Transverse colon (tissue), 4 donors: Measurements from ENCODE around the gene ACTL6B.

Source experiments
- EP300 ChIP-seq: sonication (generic); formaldehyde crosslinking; IDR thresholded peaks from one replicate; pipeline ENCODE4 v1.6.1; 2017; ENCODE audit warnings: antibody characterized with exemption, low read depth
- POLR2A ChIP-seq: fragments of 450-650 bp; IDR thresholded peaks from one replicate; pipeline ENCODE4 v1.6.1; 2016; ENCODE audit warnings: antibody characterized with exemption, mild to moderate bottlenecking, moderate library complexity
- POLR2AphosphoS5 ChIP-seq, 3 donors: sonication (generic); formaldehyde crosslinking; IDR thresholded peaks; one replicate each; pipeline ENCODE4 v1.6.1; 2016; ENCODE audit warnings: antibody characterized with exemption in 3 of 3
- TF ChIP-seq, protein P1 (sequence below), 5 experiments: fragments of 200-600 bp in 3 of 5; fragments of 450-650 bp in 2 of 5; sonication (generic) in 3 of 5; IDR thresholded peaks; 1 replicate in 2 of 5; 2 replicates in 3 of 5; pipeline ENCODE4 v1.5.1; 2016 to 2017; ENCODE audit warnings: antibody characterized with exemption in 5 of 5, inconsistent platforms in 3 of 5, mild to moderate bottlenecking in 2 of 5, moderate library complexity in 1 of 5

DNA sequence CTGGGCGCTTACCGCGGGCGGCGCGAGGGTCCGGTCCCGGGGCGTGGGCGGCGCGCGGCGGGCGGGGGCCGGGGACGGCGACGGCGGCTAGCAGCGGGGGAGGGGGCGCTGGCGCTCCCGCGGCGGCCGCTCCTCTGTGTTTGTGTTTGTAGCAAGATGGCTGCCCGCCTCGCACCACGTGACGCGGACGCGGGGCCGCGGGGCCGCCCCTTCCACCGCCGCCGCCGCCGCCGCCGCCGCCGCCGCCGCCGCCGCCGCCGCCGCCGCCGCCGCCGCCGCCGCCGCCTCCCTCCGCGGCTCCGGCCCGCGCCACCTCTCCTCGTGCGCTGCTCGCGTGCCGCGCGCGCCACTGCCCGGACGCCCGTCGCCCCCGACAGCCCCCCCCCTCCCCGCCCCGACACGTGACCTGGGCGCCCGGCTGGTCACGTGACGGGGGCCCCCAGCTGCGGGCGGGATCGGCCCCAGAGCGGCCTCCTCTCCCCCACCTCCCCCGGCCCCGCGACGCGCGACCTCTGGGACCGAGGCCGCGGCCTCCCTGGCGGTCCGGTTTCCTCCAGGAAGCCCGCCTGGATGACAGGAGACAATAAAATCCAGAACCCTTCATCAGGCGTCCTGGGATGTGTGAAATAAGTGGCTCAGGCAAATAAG is 38.0 kb upstream of the ACTL6B start, which contains the start of gene GIGYF1:
- TF ChIP-seq, protein P1, sequence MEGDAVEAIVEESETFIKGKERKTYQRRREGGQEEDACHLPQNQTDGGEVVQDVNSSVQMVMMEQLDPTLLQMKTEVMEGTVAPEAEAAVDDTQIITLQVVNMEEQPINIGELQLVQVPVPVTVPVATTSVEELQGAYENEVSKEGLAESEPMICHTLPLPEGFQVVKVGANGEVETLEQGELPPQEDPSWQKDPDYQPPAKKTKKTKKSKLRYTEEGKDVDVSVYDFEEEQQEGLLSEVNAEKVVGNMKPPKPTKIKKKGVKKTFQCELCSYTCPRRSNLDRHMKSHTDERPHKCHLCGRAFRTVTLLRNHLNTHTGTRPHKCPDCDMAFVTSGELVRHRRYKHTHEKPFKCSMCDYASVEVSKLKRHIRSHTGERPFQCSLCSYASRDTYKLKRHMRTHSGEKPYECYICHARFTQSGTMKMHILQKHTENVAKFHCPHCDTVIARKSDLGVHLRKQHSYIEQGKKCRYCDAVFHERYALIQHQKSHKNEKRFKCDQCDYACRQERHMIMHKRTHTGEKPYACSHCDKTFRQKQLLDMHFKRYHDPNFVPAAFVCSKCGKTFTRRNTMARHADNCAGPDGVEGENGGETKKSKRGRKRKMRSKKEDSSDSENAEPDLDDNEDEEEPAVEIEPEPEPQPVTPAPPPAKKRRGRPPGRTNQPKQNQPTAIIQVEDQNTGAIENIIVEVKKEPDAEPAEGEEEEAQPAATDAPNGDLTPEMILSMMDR (IDR thresholded peaks at IDR 0.05), result no peak
- TF ChIP-seq POLR2AphosphoS5 (IDR thresholded peaks at IDR 0.05), result peak in 1 of 3 donors; percentile 19
- no peak for TF ChIP-seq POLR2A
- TF ChIP-seq EP300, result no peak
